GF-D8 (cell line): ENCODE measurements around the gene OR8S1.
"Not testable (repeated sequence)": the region's sequence is repeated elsewhere in the genome, so short reads cannot be mapped to it uniquely, and the experiment has no call there.

Source experiments
- DNase-seq: peaks from one replicate; lab custom pipeline; 2025; lab: John Stamatoyannopoulos, UW

The OR8S1 gene

GRCh38 chr12:48525332-48525731 lies at the start of gene OR8S1:
TSS of gene OR8S1 (plus strand) at chr12:48525632. CDS start at chr12:48525632, 0 bp downstream.
- DNase-seq: no peak

DNA sequence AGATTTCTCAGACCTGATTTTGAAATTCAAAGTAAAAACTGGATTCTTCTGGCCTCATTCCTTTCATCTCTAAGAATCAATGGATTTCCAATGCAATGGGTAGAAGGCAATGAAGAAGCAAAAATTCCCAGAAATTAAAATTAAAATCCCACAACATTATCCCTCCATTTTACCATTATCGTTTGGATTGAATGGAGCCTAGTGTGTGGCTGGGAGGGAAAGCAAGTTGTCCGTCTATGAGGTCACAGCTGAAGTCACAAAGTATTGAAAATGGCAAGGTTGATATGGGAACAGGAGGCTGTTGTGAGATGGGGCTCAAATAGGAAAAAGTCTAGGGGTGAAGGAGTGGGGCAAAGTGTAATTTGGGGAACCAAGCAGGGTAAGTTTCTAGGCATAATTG lies 43.2 kb upstream of the OR8S1 start, which contains the start of gene C12orf54:
C12orf54 (plus strand) TSS at position 301 of the 400 bp plus-strand sequence. CDS start 799 bp downstream, outside the sequence.
- DNase-seq: no peak

DNA sequence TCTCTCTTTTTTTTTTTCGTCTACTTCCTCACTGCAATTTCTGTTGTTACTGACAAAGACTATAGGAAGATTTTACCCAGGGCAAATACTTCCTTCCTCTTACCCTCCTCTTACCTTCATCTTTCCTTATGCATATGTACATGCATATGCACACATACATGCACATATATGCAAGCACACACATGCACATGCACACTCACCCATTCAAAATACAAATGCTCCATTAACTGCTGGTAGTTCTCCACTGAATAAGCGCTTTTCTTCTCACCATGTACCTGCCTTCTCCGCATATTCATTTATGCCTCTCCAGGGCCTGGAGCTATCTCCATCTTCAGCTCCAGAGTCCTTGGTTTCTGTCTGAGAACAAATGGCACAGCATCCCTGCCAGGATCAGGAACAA lies 42.5 kb upstream of the OR8S1 start:
- no peak for DNase-seq

DNA sequence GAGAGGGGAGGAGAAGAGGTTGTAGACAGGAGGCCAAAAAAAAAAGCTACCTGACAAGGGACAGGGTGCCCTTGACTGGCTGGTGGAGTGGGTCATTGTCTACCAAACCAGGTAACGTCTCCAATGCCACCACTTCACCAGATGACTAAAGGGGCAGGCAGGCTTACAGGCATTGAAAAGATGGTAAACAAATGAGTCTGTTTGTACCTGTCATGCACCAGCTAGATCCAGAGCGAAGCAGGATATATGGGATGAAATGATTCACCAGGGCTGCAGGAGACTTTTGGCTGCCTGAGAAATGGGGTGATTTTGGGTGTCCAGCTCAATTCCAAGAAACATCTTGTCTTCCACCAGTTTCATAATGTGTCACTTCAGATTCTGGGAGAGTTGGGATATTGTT lies 39.2 kb upstream of the OR8S1 start:
- DNase-seq: no peak

DNA sequence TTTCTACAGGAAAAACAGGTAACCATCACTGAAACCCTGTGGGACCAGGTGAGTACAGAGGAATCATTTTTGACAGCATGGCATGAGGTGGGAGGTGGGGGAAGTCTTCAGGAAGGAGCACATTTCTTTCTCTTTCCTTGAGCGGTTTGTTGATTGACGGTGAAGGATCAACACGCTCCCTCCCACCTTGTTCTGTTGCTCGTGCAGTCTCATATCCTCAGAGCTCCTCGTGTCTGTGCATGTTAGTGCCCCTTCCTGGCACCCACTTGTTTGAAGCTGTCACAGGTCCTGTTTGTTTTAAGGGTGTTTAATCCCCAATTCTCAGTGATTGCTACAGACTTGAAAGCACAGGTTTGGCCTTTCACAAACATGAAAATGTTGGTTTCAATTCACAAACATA lies 38.8 kb upstream of the OR8S1 start:
- no peak for DNase-seq

- no peak for DNase-seq
Measured at GRCh38 chr12:48489012-48489411, 36.4 kb upstream of the OR8S1 start.

- DNase-seq: not testable (repeated sequence)
Measured at GRCh38 chr12:48489456-48489855, 36.0 kb upstream of the OR8S1 start.

DNA sequence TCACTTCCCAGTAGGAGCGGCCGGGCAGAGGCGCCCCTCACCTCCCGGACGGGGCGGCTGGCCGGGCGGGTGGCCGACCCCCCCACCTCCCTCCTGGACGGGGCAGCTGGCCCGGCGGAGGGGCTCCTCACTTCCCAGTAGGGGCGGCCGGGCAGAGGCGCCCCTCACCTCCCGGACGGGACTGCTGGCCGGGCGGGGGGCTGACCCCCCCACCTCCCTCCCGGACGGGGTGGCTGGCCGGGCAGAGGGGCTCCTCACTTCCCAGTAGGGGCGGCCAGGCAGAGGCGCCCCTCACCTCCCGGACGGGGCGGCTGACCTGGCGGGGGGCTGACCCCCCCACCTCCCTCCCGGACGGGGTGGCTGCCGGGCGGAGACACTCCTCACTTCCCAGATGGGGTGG lies 25.2 kb upstream of the OR8S1 start:
- DNase-seq: not testable (repeated sequence)

- not testable (repeated sequence) for DNase-seq
Measured at GRCh38 chr12:48506836-48507235, 18.6 kb upstream of the OR8S1 start.

- DNase-seq: no peak
Measured at GRCh38 chr12:48508987-48509386, 16.4 kb upstream of the OR8S1 start.

DNA sequence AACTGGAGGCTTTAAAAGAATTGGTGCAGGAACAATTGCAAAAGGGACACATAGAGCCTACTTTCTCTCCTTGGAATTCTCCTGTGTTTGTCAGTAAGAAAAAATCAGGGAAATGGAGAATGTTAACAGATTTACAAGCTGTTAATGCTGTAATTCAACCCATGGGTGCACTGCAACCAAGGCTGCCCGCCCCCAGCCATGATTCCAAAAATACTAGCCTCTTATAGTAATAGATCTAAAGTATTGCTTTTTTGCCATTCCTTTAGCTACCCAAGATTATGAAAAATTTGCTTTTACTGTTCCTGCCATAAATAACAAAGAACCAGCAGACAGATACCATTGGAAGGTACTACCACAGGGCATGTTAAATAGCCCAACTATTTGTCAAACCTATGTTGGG lies 15.3 kb upstream of the OR8S1 start:
- DNase-seq: no peak

DNA sequence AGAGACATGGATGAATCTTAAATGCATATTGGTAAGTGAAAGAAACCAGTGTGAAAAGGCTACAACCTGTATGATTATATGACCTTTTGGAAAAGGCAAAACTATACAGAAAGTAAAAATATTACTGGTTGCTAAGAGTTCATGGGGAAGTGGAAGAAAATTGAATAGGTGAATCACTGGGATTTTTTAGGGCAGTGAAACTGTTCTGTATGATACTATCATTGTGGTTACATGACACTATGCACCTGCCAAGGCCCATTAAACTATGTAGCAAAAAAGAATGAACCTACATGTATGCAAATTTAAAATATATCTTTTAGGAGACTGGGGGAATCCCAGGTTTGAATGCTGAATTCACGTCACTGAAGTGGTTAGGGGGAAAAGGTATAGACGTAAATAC lies 12.6 kb upstream of the OR8S1 start:
- no peak for DNase-seq

DNA sequence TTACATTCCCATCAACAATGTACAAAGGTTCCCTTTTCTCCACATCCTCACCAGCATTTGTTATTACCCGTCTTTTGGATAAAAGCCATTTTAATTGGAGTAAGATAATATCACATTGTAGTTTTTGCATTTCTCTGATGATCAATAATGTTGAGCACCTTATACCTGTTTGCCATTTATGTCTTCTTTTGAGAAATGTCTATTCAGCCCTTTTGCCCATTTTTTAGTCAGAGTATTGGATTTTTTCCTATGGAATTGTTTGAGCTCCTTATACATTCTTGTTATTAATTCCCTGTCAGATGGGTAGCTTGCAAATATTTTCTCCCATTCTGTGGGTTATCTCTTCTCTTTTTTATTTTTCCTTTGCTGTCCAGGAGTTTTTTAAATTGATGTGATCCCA lies 10.7 kb upstream of the OR8S1 start:
- no peak for DNase-seq

- not testable (repeated sequence) for DNase-seq
Measured at GRCh38 chr12:48520381-48520780, 5.1 kb upstream of the OR8S1 start.

GRCh38 chr12:48527891-48528670 lies 2.6 kb downstream of the OR8S1 start:
- no peak for DNase-seq

DNA sequence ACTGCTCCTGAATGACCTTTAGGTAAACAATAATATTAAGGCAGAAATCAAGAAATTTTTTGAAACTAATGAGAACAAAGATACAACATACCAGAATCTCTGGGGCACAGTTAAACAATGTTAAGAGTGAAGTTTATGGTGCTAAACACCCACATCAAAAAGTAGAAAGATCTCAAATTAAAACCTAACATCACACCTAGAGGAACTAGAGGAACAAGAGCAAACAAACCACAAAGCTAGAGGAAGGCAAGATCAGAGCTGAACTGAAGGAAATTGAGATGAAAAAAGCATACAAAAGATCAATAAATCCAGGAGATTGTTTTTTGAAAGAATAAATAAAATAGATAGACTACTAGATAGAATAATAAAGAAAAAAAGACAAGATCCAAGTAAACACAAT lies 7.2 kb downstream of the OR8S1 start:
- no peak for DNase-seq

GRCh38 chr12:48536602-48537001 lies 11.2 kb downstream of the OR8S1 start:
- no peak for DNase-seq

DNA sequence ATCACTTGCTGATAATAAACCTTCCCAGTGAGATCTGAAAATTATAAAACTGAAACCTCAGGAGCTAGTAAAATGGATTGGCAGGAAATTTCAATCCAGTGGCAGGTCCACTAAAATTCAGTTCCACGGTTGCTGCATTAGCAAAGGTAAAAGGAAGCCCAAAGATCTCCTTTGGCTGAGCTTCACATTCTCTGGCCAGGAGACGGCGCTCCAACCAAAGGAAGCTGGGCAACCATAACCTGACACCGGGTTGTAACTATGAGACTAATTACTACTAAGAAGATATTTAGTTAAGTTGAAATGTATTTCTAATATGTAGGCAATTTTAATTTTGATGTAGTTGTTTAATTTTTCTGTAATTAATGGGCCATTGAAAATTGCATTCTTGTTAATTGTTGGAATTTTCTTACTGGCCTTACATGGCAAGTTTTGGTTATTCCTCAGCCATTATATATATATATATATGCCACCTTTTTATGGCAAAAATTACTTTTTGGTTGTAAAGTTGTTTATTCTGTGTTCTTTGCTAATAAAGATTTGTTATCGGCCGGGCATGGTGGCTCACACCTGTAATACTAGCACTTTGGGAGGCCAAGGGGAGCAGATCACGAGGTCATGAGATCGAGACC lies 17.0 kb downstream of the OR8S1 start:
- DNase-seq: no peak

DNA sequence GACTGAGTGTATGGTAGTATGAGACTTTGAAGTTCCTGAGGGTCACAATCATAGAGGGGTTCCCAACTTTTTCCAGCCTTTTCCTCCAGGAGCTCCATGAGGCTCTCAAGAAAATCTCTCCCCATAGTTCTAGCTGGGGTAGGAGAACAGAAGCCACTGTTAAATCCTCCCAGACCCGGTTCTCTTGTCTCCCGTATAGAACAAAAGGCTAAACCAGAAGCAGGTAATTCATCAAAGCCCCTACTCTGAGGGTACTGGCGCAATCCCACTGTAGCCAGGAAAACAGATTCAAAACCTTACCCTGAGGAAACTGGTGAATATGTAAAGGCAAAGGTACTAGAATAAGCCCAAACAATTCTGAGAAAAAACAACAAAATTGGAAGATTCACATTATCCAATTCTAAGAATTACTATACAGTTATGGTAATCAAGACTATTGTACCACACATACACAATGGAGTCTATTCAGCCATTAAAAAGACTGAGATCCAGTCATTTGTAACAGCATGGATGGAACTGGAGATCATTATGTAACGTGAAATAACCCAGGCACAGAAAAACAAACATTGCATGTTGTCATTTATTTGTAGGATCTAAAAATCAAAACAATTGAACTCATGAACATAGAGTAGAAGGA lies 20.5 kb downstream of the OR8S1 start:
- DNase-seq: no peak

DNA sequence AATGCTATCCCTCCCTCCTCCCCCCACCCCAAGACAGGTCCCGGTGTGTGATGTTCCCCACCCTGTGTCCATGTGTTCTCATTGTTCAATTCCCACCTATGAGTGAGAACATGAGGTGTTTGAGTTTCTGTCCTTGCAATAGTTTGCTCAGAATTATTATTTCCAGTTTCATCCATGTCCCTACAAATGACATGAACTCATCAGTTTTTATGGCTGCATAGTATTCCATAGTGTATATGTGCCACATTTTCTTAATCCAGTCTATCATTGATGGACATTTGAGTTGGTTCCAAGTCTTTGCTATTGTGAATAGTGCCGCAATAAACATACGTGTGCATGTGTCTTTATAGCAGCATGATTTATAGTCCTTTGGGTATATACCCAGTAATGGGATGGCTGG lies 21.6 kb downstream of the OR8S1 start:
- not testable (repeated sequence) for DNase-seq

- DNase-seq: not testable (repeated sequence)
Measured at GRCh38 chr12:48551636-48552035, 26.2 kb downstream of the OR8S1 start.

DNA sequence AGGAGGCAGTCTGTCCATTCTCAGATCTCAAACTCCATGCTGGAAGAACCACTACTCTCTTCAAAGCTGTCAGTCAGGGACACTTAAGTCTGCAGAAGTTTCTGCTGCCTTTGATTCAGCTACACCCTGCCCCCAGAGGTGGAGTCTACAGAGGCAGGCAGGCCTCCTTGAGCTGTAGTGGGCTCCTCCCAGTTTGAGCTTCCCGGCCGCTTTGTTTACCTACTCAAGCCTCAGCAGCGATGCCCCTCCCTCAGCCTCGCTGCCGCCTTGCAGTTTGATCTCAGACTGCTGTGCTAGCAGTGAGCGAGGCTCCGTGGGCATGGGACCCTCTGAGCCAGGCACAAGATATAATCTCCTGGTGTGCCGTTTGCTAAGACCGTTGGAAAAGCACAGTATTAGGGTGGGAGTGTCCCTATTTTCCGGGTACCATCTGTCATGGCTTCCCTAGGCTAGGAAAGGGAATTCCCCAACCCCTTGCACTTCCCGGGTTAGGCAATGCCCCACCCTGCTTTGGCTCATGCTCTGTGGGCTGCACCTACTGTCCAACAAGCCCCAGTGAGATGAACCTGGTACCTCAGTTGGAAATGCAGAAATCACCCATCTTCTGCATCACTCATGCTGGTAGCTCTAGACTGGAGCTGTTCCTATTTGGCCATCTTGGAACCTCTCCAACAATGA lies 28.4 kb downstream of the OR8S1 start:
- DNase-seq: not testable (repeated sequence)
